Neuron (in vitro differentiated cells): ENCODE measurements around the gene STAMBPL1.

Experiments used
- H2AFZ ChIP-seq: one replicate; pipeline ENCODE4 v1.6.1; 2013; ENCODE audit warnings: low read depth, mild to moderate bottlenecking, inconsistent platforms, low read length, moderate library complexity
- H3K27me3 ChIP-seq: one replicate; pipeline ENCODE4 v1.6.1; 2013; ENCODE audit warnings: low read length; ENCODE audit not compliant: insufficient read depth
- H3K36me3 ChIP-seq: one replicate; pipeline ENCODE4 v1.6.1; 2013; ENCODE audit warnings: low read length; ENCODE audit not compliant: insufficient read depth
- H3K4me1 ChIP-seq: one replicate; pipeline ENCODE4 v1.6.1; 2013; ENCODE audit warnings: low read length; ENCODE audit not compliant: insufficient read depth
- H3K4me3 ChIP-seq: 2 replicates; pipeline ENCODE4 v1.5.1; 2013; ENCODE audit warnings: mild to moderate bottlenecking, low read length, moderate library complexity
- H3K9me3 ChIP-seq: one replicate; pipeline ENCODE4 v1.6.1; 2013; ENCODE audit warnings: low read length

STAMBPL1 gene

DNA sequence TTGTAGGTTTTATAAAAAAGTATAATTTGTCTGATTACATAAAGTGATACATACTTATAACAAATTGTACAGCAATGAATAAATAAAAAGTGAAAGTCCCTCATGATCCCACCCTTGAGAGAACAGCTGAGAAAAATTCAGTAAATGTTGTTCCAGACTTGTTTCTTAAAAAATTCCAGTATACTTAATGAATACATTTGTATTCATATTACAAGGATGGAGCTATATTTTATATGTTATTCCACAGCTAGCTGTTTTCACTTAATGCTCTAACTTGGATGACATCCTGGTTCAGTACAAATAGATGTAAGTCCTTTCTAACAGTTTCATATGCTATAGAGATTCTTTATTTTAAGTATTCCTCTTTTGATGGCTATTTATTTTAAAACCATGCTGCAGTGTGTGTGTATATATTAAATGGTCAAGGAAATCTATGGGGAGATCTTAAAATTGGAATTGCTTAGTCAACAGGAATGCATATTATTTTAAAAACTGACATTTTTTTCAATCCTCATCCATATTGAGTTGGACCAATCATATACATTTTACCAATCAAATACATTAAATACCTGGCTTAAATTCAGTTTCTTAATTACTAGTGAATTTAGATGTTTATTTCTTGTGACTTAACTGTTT lies 8.9 kb downstream of the STAMBPL1 start:
- no peaks in the 10 kb centered on the region for H3K27me3 ChIP-seq
- no peaks in the 10 kb centered on the region for H3K9me3 ChIP-seq

DNA sequence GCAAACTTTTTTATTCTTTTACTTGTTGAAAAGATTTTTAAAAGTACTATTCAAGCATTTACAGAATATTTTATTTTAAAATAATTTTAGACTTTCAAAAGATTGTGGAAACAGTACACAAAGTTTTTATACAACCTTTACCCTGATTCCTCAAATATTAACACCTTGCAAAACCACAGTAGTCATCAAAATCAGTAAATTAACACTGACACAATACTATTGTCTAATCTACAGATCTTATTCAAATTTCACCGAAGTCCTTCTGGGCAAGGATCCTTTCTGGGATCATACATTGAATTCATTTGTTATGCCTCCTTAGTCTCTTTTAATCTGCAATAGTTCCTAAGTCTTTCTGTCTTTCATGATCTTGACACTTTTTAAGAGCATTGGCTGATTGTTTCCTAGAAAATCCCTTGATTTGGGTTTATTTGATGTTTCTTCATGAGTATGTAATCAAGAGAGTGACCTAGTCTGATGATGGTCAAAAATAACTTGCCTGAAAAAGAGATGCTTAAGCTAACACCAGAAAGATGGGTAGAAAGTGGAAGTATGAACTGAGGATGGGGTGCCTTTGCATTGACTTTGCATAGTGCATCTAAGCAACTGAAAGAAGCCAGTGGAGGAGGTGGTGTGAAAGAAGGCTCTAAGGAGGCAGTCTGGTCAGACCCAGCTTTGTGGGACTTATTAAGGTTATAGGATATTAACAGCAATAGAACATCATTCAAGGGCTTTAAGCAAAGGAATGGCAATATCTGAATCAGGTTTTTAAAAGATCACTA lies 9.7 kb downstream of the STAMBPL1 start:
- Histone ChIP-seq H3K36me3 (no peaks in the 10 kb centered on the region), H3K4me3 (no peak overlapping the region), H3K27me3 (no peaks in the 10 kb centered on the region), H3K4me1 (no peaks in the 10 kb centered on the region), H3K9me3 (no peaks in the 10 kb centered on the region), H2AFZ (no peak overlapping the region)

More for the DNA sequence above, 8.9 kb downstream of the STAMBPL1 start:
- Histone ChIP-seq H3K4me1 (no peaks in the 10 kb centered on the region), H3K36me3 (no peaks in the 10 kb centered on the region), H3K4me3 (no peak overlapping the region), H2AFZ (no peak overlapping the region)

DNA sequence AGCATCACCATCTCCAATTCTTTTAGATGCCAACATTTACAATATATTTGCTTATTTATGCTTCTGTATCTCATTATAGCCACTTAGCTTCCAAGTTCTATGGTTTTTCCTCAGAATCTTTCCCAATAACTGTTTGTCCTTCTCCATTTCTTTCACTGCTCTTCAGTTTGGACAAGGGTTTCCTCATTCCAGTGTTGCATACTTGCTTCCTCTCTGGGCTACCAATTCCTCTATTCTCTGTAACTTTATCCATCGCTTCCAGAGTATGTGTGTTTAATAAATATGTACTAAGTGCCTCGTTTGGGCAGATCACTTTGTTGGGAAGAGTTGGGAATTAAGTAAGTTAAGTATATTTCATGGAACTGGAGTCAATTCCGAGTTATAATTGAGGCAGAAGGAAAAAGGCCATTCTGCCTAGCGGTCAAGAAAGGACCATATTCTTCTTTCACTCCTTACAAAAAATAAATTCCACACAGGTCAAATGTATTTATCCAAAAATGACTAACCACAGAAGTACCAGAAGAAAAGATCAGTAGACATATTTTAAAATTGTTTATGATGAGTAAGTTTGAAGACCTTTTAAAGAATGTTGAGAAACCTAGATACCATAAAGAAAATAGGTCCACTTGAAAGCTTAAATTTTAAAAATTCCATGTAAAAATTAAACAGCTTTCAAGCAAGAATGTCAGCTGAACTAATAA lies 10.8 kb downstream of the STAMBPL1 start:
- Histone ChIP-seq H2AFZ (no peak overlapping the region), H3K9me3 (no peaks in the 10 kb centered on the region), H3K4me3 (no peak overlapping the region), H3K36me3 (no peaks in the 10 kb centered on the region), H3K27me3 (no peaks in the 10 kb centered on the region), H3K4me1 (no peaks in the 10 kb centered on the region)

DNA sequence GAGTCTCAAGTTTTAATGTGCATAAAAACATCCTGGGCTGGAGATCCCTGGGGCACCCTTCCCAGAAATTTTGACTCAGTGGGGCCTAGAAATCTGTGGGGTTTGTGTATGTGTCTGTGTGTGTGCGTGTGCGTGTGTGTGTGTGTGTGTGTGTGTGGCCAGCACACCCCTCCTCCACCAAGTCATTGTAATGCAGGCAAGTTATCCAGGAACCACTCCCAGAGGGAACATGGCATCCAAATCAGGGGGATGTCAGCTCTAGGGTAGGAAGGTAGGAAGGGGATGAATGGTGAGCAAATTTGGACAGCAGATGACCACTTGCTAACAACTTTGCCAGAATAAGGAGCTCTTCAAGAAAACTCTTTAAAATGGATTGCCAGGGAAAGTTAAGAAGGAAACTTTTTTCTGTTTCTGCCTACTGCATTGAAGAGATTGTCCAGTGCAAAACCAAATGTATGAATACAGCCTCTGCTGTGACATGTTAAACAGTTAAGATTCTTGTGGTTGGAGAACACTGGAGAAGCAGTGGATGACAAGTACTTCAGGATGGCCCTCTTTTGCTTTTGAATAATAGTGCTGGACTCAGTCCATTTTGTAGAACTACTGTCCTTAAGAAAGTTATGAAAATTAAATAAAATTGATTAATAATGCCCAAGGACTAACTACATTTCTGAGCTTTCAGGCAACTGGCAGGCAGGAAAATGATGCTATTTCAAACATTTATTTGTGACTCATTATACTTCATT lies 12.3 kb downstream of the STAMBPL1 start:
- no peak overlapping the region for H3K4me3 ChIP-seq
- no peaks in the 10 kb centered on the region for H3K9me3 ChIP-seq
- H3K27me3 ChIP-seq = no peaks in the 10 kb centered on the region
- H2AFZ ChIP-seq = no peak overlapping the region
- H3K4me1 ChIP-seq = no peaks in the 10 kb centered on the region
- H3K36me3 ChIP-seq = no peaks in the 10 kb centered on the region

DNA sequence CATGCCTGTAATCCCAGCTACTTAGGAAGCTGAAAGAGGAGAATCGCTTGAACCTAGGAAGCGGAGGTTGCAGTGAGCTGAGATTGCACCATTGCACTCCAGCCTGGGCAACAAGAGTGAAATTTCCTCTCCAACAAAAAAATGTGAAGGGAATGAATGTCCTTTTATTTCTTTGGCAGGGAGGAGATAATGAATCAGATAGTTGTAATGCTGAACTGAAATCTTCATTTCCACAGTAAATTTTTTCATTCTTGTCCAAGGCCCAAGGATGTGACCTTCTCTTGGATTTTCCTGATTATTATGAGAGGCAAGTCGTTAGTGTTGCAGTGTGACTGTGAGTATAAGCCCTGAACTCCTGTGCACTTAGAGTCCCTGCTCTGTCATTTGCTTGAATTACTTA lies 13.6 kb downstream of the STAMBPL1 start:
- Histone ChIP-seq H3K4me1 (no peaks in the 10 kb centered on the region), H3K9me3 (no peaks in the 10 kb centered on the region), H3K4me3 (no peak overlapping the region), H3K27me3 (no peaks in the 10 kb centered on the region), H2AFZ (no peak overlapping the region), H3K36me3 (no peaks in the 10 kb centered on the region)

DNA sequence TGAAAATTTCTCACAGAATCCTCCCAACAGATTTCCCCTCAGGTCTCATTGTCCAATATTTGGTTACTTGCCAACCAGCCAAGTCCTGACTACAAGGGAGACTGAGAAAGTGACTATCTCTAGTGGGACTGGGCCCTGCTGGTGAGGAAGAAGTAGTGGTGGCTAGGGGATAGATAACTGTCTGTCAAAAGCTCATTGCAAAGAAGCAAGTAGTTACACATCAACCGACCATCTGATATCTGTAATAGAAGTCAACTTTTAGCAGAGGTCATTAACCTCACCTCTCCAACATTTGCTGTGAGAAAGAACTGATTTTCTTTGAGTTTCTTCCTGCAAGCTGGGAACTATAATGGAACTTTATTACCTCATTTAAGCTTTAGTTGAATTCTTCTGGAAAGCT lies 15.2 kb downstream of the STAMBPL1 start:
- Histone ChIP-seq H2AFZ (no peak overlapping the region), H3K36me3 (no peaks in the 10 kb centered on the region), H3K4me1 (no peaks in the 10 kb centered on the region), H3K4me3 (no peak overlapping the region), H3K27me3 (no peaks in the 10 kb centered on the region), H3K9me3 (no peaks in the 10 kb centered on the region)

DNA sequence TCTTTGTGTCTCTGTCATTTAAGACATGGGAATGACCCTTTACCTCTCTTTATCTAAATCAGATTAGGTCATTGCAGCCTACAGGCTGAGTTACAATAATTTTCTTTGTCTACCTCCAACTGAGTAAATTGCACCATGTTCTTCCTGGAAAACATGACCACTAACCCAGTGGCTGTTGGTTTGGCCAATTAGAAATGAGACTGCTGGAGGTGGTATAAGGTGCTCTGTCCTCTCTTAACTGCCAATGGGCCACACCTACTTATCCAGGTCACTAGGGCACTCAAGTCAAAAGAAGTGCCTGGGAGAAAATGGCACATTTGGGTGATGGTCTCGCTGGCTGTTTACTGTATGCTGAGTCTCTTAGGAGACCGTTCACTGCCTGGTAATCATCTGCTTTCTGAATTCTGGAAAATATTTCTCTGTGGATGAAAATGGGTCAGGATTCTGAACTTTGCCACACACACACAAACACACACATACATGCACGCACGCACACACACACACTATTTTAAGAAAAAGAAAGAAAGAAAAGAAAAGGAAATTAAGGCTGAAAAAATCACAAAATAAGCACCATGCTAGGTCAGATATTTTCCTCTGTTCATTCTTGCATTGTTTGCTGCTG lies 16.4 kb downstream of the STAMBPL1 start:
- Histone ChIP-seq H3K36me3 (no peaks in the 10 kb centered on the region), H3K4me3 (no peak overlapping the region), H3K4me1 (no peaks in the 10 kb centered on the region)

DNA sequence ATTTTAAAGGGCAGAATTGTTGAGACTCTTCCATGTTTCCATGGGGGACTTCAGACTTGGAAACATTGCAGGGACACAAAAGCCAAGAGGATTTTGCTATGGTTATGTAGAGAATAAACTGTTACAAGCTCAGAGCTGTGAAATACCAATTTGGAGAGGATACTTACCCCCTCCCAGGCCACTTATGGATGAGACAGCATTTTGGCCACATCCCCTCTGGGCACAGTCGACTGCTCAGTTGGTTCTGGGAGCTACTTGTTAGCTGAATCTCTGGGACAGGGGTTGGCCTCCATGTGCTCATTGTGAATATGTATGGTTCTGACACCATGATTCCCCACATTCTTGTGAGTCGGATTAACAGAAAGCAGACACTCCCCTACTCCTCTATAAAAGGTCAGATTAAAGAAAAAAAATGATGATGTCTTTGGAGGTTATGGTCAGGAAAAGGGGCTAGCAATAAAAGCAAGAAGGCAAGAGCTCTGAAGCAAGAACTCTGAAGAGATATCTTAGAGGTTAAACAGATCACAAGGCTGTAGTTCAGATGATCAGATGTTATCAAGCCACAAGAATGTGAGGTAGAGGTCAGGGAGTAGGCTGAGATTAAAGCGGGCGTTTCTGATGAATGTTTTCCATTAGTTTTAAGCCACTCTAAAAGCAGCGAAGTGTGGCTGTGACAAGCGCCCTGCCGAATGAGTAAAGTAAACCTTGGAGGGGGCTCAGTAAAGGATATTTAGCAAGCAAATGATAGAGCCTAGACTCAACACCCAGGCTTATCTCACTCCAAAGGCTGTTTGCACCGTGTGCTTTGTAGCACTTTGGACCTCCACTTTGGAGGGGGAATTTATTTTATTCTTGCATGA lies 17.2 kb downstream of the STAMBPL1 start:
- Histone ChIP-seq H2AFZ (no peak overlapping the region), H3K9me3 (no peaks in the 10 kb centered on the region), H3K4me3 (no peak overlapping the region), H3K27me3 (no peaks in the 10 kb centered on the region), H3K36me3 (no peaks in the 10 kb centered on the region), H3K4me1 (no peaks in the 10 kb centered on the region)

More for the DNA sequence above, 16.4 kb downstream of the STAMBPL1 start:
- no peaks in the 10 kb centered on the region for H3K27me3 ChIP-seq
- no peak overlapping the region for H2AFZ ChIP-seq
- no peaks in the 10 kb centered on the region for H3K9me3 ChIP-seq

DNA sequence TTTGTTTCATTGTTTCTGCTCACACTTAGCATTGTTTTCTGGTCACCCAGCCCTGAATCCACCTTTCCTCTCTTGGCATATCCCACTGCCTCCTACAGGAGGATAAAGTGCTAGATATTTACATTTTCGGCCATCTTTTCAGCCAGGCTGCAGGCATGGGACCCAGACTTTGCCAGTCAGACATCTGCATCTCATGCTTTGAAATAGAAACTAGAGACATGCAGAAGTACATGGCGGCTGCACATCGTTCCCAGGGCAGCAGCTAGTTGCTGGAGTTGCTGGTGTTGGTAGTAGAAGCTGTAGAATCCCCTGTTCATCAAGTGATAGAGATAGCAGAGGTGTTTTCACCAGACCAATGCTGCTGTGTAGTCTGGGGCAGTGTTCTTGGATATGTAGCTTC lies 18.7 kb downstream of the STAMBPL1 start:
- H3K27me3 ChIP-seq = no peaks in the 10 kb centered on the region
- no peaks in the 10 kb centered on the region for H3K4me1 ChIP-seq
- no peak overlapping the region for H2AFZ ChIP-seq
- no peaks in the 10 kb centered on the region for H3K36me3 ChIP-seq
- H3K9me3 ChIP-seq = no peaks in the 10 kb centered on the region
- H3K4me3 ChIP-seq = no peak overlapping the region

DNA sequence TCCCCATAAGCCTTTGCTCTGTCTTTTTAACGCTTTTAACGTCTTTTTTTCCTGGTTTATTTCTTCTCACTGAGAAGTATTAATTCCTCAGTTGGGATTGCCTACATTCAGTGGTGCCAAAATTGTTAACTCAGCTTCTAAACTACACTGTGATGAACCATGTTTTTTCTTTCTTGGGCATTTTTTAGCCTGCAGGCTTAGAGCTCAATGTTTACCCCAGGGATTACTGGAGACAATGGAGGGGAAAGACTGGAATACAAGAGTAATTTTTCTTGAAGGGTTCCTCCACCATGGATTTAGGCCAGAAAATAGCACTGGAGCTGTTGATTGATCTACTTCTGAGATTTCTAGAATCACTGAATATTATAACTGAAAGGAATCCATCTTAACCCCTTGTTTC lies 19.8 kb downstream of the STAMBPL1 start:
- H3K4me3 ChIP-seq = no peak overlapping the region
- H2AFZ ChIP-seq = no peak overlapping the region
- H3K27me3 ChIP-seq = no peaks in the 10 kb centered on the region
- H3K4me1 ChIP-seq = no peaks in the 10 kb centered on the region
- H3K36me3 ChIP-seq = no peaks in the 10 kb centered on the region
- no peaks in the 10 kb centered on the region for H3K9me3 ChIP-seq

DNA sequence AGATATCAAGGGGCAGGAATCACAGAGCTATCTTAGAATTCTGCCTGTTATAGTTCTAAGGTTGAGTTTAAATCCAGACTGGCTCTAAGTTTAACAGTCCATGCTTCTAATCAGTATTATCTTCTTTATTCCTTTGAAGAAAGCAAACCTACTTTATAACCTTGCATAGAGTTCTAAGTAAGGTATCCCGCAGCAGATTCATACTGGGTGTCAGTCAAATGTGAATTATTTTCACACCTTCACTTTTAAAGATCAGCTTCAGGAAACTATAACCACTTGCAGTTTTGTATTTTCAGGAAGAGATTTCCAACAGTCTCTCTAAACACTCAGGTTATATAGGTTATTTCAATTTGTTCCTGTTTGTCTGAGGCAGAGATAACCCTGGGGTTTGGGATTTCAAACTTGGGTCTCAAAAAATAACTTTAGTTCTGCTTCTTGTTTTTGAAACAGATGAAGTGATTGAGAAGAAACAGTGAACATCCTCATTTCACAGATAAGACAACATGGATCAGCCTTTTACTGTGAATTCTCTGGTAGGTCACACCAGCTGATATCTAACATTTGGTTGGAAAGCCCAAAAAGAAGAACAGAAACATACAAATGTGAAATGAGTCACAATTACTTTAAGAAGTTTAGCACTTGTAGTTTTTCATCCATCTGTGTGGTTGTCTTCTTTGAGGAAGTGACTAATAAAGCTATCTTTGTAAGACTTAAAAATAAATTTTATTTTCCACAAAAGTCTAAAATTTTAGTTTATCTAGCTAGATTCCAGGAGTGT lies 21.4 kb downstream of the STAMBPL1 start:
- Histone ChIP-seq H3K27me3 (no peaks in the 10 kb centered on the region), H3K36me3 (no peaks in the 10 kb centered on the region), H3K4me3 (no peak overlapping the region), H2AFZ (no peak overlapping the region), H3K4me1 (no peaks in the 10 kb centered on the region), H3K9me3 (no peaks in the 10 kb centered on the region)
